Uterus (tissue), 2 donors: ENCODE measurements around the gene GTPBP2.

Experiments used
- POLR2A ChIP-seq, 2 donors: fragments of 450-650 bp; IDR thresholded peaks; one replicate each; pipeline ENCODE4 v1.6.1; 2016; ENCODE audit warnings: antibody characterized with exemption in 2 of 2, mild to moderate bottlenecking in 1 of 2, moderate library complexity in 1 of 2
- TF ChIP-seq, protein P1 (sequence below), 4 experiments: fragments of 200-600 bp in 2 of 4; fragments of 450-650 bp in 2 of 4; sonication (generic) in 2 of 4; IDR thresholded peaks; one replicate each; pipeline ENCODE4 v1.5.1; 2016 to 2019; ENCODE audit warnings: antibody characterized with exemption in 4 of 4, mild to moderate bottlenecking in 2 of 4, moderate library complexity in 1 of 4

DNA sequence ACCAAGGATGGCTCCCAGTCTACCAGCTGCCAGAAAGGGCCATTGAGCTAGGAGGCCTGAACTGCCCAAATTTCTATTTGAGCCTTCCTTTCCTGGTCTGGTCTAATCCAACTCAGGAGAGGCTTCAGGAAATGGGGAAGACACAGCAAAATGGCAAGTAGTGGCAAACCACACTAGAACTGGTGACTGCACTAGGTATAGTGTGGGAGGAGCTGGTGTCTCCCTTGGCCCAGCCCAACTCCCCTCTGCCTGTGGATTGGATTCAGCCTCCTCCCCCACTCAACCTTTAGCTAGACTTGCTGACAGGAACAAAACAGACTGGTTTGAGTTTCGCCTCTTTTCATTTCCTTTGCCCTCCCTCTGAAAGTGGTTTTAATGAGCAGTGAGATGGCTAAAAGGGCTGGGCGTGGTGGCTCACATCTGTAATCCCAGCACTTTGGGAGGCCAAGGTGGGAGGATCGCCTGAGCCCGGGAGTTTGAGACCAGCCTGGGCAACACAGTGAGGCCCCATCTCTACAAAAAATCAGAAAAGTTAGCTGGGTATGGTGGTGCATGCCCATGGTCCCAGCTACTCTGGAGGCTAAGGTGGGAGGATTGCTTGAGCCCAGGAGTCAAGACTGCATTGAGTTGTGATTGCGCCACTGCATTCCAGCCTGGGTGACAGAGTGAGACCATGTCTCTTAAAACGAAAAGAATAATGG lies 41.0 kb upstream of the GTPBP2 start:
- TF ChIP-seq, protein P1, sequence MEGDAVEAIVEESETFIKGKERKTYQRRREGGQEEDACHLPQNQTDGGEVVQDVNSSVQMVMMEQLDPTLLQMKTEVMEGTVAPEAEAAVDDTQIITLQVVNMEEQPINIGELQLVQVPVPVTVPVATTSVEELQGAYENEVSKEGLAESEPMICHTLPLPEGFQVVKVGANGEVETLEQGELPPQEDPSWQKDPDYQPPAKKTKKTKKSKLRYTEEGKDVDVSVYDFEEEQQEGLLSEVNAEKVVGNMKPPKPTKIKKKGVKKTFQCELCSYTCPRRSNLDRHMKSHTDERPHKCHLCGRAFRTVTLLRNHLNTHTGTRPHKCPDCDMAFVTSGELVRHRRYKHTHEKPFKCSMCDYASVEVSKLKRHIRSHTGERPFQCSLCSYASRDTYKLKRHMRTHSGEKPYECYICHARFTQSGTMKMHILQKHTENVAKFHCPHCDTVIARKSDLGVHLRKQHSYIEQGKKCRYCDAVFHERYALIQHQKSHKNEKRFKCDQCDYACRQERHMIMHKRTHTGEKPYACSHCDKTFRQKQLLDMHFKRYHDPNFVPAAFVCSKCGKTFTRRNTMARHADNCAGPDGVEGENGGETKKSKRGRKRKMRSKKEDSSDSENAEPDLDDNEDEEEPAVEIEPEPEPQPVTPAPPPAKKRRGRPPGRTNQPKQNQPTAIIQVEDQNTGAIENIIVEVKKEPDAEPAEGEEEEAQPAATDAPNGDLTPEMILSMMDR (IDR thresholded peaks at IDR 0.05), result no peak
- no peak for TF ChIP-seq POLR2A (IDR thresholded peaks at IDR 0.05)
